ENCODE measurements around the gene NOD2.
A peak's percentile ranks its signal among the peaks of the same experiment; 100 is the strongest.

Gene NOD2

GRCh38 chr16:50718061-50718760, 24.8 kb downstream of the NOD2 start:
- DNase-seq = no peak

- no peak for DNase-seq
Observed at GRCh38 chr16:50718761-50719400, 25.5 kb downstream of the NOD2 start.

- DNase-seq = no peak
Observed at GRCh38 chr16:50719401-50720337, 26.3 kb downstream of the NOD2 start.

- no peak for DNase-seq
Observed at GRCh38 chr16:50721549-50722404, 28.4 kb downstream of the NOD2 start.

- DNase-seq = no peak
Observed at GRCh38 chr16:50722405-50722737, 29.0 kb downstream of the NOD2 start.

- no peak for DNase-seq
Observed at GRCh38 chr16:50722960-50723359, 29.6 kb downstream of the NOD2 start.

- no peak for DNase-seq
Observed at GRCh38 chr16:50724306-50724705, 30.9 kb downstream of the NOD2 start.

GRCh38 chr16:50731130-50731988, 38.0 kb downstream of the NOD2 start:
- DNase-seq = peak in 1 of 2 donors; percentile 11

- DNase-seq = no peak
Observed at GRCh38 chr16:50731989-50732832, 38.8 kb downstream of the NOD2 start.

GRCh38 chr16:50733468-50733867, 40.1 kb downstream of the NOD2 start:
- no peak for DNase-seq

GRCh38 chr16:50735629-50736122, 42.3 kb downstream of the NOD2 start:
- DNase-seq = no peak

- no peak for DNase-seq
Observed at GRCh38 chr16:50736448-50736847, 43.0 kb downstream of the NOD2 start.

GRCh38 chr16:50737420-50737959, 44.1 kb downstream of the NOD2 start:
- DNase-seq = no peak

GRCh38 chr16:50739031-50739430, 45.6 kb downstream of the NOD2 start:
- no peak for DNase-seq

GRCh38 chr16:50740736-50741135, 47.3 kb downstream of the NOD2 start:
- peak in 1 of 2 donors; percentile 18 for DNase-seq

GRCh38 chr16:50741225-50741780, 47.9 kb downstream of the NOD2 start:
- no peak for DNase-seq

- DNase-seq = peak; percentile 98 to 100
Observed at GRCh38 chr16:50741781-50742575, 48.6 kb downstream of the NOD2 start, which contains the start of gene CYLD. TSS of gene CYLD (plus strand) at chr16:50742086. CDS start at chr16:50749699, 7,613 bp downstream.

- peak; percentile 32 to 45 for DNase-seq
Observed at GRCh38 chr16:50742576-50743200, 49.3 kb downstream of the NOD2 start.
